Lower lobe of right lung (tissue), 2 donors: ENCODE measurements around the gene SMIM31. TPM values are rescaled to one million over a fixed set of nuclear protein-coding genes. Genes with fewer than 3 reads are reported as not detected.

Experiments used
- ATAC-seq, 2 donors: fragments of 200-7000 bp; cut with Tn5 transposase; one replicate each; pipeline ENCODE4 v1.9.1; 2020 to 2022; ENCODE audit warnings: mild to moderate bottlenecking in 2 of 2, moderate library complexity in 2 of 2
- DNase-seq: peaks from one replicate; pipeline ENCODE4 v3.0.0-alpha.2; 2020
- H3K27ac ChIP-seq: fragments of 200-600 bp; one replicate; pipeline ENCODE4 v1.8.0; 2022
- H3K27me3 ChIP-seq: fragments of 200-600 bp; one replicate; pipeline ENCODE4 v1.8.0; 2022; ENCODE audit warnings: low read depth
- H3K36me3 ChIP-seq: fragments of 200-600 bp; one replicate; pipeline ENCODE4 v1.8.0; 2022; ENCODE audit warnings: mild to moderate bottlenecking
- H3K4me1 ChIP-seq: fragments of 200-600 bp; one replicate; pipeline ENCODE4 v1.8.0; 2022
- H3K4me3 ChIP-seq: fragments of 200-600 bp; one replicate; pipeline ENCODE4 v1.8.0; 2022; ENCODE audit warnings: mild to moderate bottlenecking
- H3K9me3 ChIP-seq: fragments of 200-600 bp; one replicate; pipeline ENCODE4 v1.8.0; 2022
- intact Hi-C: fragments of 100-400 bp; cut with DNase I; formaldehyde crosslinking; loops from one replicate; pipeline ENCODE4 v1.11.0; 2022
- total RNA-seq: library from RNA; stranded (reverse); fragmentation: NEBNext Ultra II Directional; extraction: Animal tissue kit (Norgen Biotek cat#: 25700); gene quantifications from one replicate; pipeline ENCODE4 v1.2.1, GENCODE V29; 2021
- TF ChIP-seq, protein P1 (sequence below): fragments of 200-600 bp; IDR thresholded peaks from one replicate; pipeline ENCODE4 v1.8.0; 2022; ENCODE audit warnings: antibody characterized with exemption, mild to moderate bottlenecking
- donor health status: DM: no; HTN: yes; CAD: no; lungs with severe emphysema.

The SMIM31 gene
- total RNA-seq, 1 donor from 2014 or later, result 0.83 TPM

DNA sequence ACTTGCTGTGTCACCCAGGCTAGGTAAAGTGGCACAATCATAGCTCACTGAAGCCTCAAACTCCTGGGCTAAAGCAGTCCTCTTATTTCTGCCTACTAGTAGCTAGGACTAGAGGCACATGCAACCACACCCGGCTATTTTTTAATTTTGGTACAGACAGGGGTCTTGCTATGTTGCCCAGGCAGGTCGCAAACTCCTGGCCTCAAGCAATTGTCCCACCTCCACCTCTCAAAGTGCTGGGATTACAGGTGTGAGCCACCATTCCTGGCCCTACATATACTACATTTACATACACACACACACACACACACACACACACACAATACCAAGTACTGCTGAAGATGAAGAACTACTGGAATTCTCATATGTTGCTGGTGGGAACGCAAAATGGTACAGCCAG is 26.9 kb downstream of the SMIM31 start:
- ATAC-seq, result no peak
- Histone ChIP-seq H3K27me3 (no peaks in the 10 kb centered on the region), H3K9me3 (no peaks in the 10 kb centered on the region), H3K4me3 (no peak overlapping the region), H3K36me3 (no peaks in the 10 kb centered on the region), H3K4me1 (no peaks in the 10 kb centered on the region), H3K27ac (no peak overlapping the region)
- intact Hi-C loops, result no loop called here
- TF ChIP-seq, protein P1, sequence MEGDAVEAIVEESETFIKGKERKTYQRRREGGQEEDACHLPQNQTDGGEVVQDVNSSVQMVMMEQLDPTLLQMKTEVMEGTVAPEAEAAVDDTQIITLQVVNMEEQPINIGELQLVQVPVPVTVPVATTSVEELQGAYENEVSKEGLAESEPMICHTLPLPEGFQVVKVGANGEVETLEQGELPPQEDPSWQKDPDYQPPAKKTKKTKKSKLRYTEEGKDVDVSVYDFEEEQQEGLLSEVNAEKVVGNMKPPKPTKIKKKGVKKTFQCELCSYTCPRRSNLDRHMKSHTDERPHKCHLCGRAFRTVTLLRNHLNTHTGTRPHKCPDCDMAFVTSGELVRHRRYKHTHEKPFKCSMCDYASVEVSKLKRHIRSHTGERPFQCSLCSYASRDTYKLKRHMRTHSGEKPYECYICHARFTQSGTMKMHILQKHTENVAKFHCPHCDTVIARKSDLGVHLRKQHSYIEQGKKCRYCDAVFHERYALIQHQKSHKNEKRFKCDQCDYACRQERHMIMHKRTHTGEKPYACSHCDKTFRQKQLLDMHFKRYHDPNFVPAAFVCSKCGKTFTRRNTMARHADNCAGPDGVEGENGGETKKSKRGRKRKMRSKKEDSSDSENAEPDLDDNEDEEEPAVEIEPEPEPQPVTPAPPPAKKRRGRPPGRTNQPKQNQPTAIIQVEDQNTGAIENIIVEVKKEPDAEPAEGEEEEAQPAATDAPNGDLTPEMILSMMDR, result no peak
- no peak for DNase-seq

DNA sequence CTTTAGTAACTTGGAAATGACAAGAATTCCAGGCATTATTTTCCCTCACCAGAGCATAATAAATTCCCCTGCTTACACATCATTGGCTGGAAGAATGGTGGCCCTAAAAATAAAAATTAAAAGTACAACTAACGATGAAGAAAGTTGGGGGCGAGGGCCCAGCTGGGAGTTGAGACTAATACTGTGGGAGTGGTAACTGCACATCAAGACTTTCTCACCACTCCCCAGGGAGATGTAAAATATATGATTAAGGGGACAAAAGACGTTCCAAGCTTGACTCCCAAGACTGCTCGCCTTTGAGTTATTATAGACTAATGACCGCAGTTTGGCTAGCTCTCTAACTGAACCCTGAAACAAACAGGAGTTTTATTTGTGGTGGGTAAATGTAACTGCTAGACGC is 30.0 kb downstream of the SMIM31 start:
- Histone ChIP-seq H3K4me3 (no peak overlapping the region), H3K4me1 (no peaks in the 10 kb centered on the region), H3K27ac (no peak overlapping the region), H3K9me3 (no peaks in the 10 kb centered on the region), H3K27me3 (no peaks in the 10 kb centered on the region), H3K36me3 (no peaks in the 10 kb centered on the region)
- ATAC-seq (no peak), DNase-seq (no peak)
- intact Hi-C loops, result no loop called here
- TF ChIP-seq, protein P1, result no peak

DNA sequence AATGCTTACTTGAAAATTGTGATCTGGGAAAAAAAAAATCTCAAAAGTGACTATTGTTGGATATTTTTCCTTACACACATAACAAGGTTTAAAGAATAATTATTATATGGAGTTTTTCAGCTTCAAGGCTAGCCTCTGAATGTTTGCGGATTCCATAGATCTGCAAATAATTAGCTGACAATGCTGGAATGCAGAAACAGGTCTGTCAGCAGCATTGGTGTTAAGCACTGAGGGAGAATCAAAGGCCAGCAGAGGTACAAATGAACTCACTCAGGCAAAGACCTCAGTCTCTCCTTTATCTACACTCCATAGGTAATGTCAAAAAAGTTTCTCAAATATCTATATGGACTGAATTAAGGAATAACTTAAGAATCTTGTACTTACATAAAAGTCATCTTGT is 35.1 kb downstream of the SMIM31 start:
- intact Hi-C loops, result no loop called here
- H3K36me3 ChIP-seq, result no peaks in the 10 kb centered on the region
- H3K27me3 ChIP-seq, result no peaks in the 10 kb centered on the region
- no peak overlapping the region for H3K4me3 ChIP-seq
- no peak overlapping the region for H3K27ac ChIP-seq
- TF ChIP-seq, protein P1, result no peak
- ATAC-seq (no peak), DNase-seq (no peak)
- H3K9me3 ChIP-seq, result no peaks in the 10 kb centered on the region
- H3K4me1 ChIP-seq, result no peaks in the 10 kb centered on the region

DNA sequence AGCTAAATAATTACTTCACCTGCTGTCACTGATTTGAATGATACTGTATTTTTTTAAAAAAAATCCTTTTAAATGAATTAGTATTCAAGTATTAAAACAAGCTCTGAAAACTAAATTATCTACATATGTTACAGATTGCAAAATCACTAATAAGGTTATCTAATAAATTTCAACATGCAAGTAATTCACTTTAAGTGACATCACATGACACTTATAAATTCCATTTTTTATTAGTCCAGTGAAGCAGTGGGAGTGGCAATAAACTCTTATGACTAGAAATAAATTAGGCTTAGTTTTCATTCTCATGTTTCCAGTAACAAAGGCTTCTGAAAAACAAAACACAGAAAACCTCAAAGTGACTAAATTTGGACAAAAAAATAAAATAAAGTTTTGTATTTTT is 36.3 kb downstream of the SMIM31 start:
- intact Hi-C loops, result no loop called here
- no peak for DNase-seq

DNA sequence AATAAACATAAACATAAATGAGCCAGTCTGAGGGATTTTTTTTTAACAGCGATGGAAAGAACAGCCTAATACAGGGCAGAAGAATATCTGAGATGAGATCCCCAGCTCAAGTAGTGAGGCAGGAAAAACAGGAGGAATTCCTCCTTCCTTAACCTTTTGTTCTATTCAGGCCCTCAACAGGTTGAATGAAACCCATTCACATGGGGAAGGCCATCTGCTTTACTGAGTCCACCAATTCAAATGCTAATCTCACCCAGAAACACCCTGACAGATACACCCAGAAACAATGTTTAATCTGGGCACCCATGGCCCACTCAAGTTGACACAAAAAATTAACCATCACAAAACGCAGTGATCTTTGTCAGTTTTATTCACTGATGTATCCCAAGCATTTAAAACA is 45.5 kb downstream of the SMIM31 start:
- no peaks in the 10 kb centered on the region for H3K36me3 ChIP-seq
- H3K4me3 ChIP-seq, result no peak overlapping the region
- H3K4me1 ChIP-seq, result no peaks in the 10 kb centered on the region
- intact Hi-C loops, result no loop called here
- TF ChIP-seq, protein P1, result no peak
- no peaks in the 10 kb centered on the region for H3K9me3 ChIP-seq
- no peak overlapping the region for H3K27ac ChIP-seq
- ATAC-seq, result no peak
- H3K27me3 ChIP-seq, result no peaks in the 10 kb centered on the region
- no peak for DNase-seq

More for the DNA sequence above, 36.3 kb downstream of the SMIM31 start:
- TF ChIP-seq, protein P1, result no peak
- Histone ChIP-seq H3K4me1 (no peaks in the 10 kb centered on the region), H3K27ac (no peak overlapping the region), H3K9me3 (no peaks in the 10 kb centered on the region), H3K4me3 (no peak overlapping the region), H3K27me3 (no peaks in the 10 kb centered on the region), H3K36me3 (no peaks in the 10 kb centered on the region)
- ATAC-seq, result no peak

DNA sequence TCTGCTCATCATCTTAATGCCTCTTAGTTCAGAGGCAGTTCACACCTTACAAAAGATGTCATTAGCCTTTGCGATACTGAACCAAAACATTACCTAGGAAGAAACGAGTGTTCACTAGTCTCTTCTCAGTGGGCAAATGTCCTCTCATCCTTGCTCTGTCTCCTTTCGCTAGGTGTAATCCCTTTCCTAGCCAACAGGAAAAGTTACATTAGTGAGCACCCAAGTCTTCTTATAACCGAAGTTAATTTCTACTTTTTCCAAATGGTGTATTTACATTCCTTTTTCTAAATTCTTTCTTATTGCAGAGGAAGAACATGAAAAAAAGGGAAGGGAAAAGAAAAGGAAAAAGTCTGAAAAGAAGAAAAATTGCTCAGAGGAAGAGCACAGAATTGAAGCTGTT is 46.9 kb downstream of the SMIM31 start:
- ATAC-seq, result no peak
- Histone ChIP-seq H3K4me3 (no peak overlapping the region), H3K36me3 (no peaks in the 10 kb centered on the region), H3K9me3 (no peaks in the 10 kb centered on the region), H3K27ac (no peak overlapping the region), H3K27me3 (no peaks in the 10 kb centered on the region), H3K4me1 (no peaks in the 10 kb centered on the region)
- no peak for DNase-seq
- intact Hi-C loops, result no loop called here
- TF ChIP-seq, protein P1, result no peak
